Measurements from ENCODE around the gene TBCCD1.

Gene TBCCD1

GRCh38 chr3:186594591-186595113 is 27.5 kb upstream of the TBCCD1 start:
- Histone ChIP-seq H3K4me1 (ENCODE audit: insufficient read depth, low read length) (no peaks in the 10 kb centered on the region), H3K4me3 (ENCODE audit: low read depth in 1 of 2, low read length in 2 of 2) (no peak overlapping the region), H3K9ac (ENCODE audit: low read depth, low read length) (no peak overlapping the region), H4K20me1 (ENCODE audit: insufficient read depth, low read length) (no peaks in the 10 kb centered on the region), H3K9me3 (ENCODE audit: insufficient read depth, low read length, severe bottlenecking) (no peaks in the 10 kb centered on the region), H3K36me3 (ENCODE audit: insufficient read depth, low read length) (no peaks in the 10 kb centered on the region), H3K4me2 (ENCODE audit: insufficient read depth, low read length) (no peak overlapping the region), H3K27ac (ENCODE audit: low read length) (no peak overlapping the region), H3K27me3 (ENCODE audit: insufficient read depth, low read length, poor library complexity) (peaks cover 4% of the 10 kb centered on the region), H2AFZ (ENCODE audit: low read depth, low read length) (no peak overlapping the region), H3K79me2 (ENCODE audit: insufficient read depth, low read length) (no peaks in the 10 kb centered on the region)
- no peak for TF ChIP-seq EZH2 (IDR thresholded peaks at IDR 0.05; ENCODE audit: borderline replicate concordance, low read depth, low read length, severe bottlenecking)
- TF ChIP-seq, protein P1, sequence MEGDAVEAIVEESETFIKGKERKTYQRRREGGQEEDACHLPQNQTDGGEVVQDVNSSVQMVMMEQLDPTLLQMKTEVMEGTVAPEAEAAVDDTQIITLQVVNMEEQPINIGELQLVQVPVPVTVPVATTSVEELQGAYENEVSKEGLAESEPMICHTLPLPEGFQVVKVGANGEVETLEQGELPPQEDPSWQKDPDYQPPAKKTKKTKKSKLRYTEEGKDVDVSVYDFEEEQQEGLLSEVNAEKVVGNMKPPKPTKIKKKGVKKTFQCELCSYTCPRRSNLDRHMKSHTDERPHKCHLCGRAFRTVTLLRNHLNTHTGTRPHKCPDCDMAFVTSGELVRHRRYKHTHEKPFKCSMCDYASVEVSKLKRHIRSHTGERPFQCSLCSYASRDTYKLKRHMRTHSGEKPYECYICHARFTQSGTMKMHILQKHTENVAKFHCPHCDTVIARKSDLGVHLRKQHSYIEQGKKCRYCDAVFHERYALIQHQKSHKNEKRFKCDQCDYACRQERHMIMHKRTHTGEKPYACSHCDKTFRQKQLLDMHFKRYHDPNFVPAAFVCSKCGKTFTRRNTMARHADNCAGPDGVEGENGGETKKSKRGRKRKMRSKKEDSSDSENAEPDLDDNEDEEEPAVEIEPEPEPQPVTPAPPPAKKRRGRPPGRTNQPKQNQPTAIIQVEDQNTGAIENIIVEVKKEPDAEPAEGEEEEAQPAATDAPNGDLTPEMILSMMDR (IDR thresholded peaks at IDR 0.05; ENCODE audit: borderline replicate concordance, extremely low read depth, low read length, poor library complexity, severe bottlenecking) = no peak
- ATAC-seq (ENCODE audit: insufficient read depth, low read depth) = no peak
- DNase-seq = no peak

- H3K36me3 ChIP-seq (ENCODE audit: insufficient read depth, low read length) = no peaks in the 10 kb centered on the region
- no peak for TF ChIP-seq EZH2 (IDR thresholded peaks at IDR 0.05; ENCODE audit: borderline replicate concordance, low read depth, low read length, severe bottlenecking)
- TF ChIP-seq, protein P1 (IDR thresholded peaks at IDR 0.05; ENCODE audit: borderline replicate concordance, extremely low read depth, low read length, poor library complexity, severe bottlenecking) = no peak
- H3K27me3 ChIP-seq (ENCODE audit: insufficient read depth, low read length, poor library complexity) = peaks cover 4% of the 10 kb centered on the region
- DNase-seq (no peak), ATAC-seq (ENCODE audit: insufficient read depth, low read depth) (no peak)
- H2AFZ ChIP-seq (ENCODE audit: low read depth, low read length) = no peak overlapping the region
- no peaks in the 10 kb centered on the region for H3K4me1 ChIP-seq (ENCODE audit: insufficient read depth, low read length)
- no peak overlapping the region for H3K4me3 ChIP-seq (ENCODE audit: low read depth in 1 of 2, low read length in 2 of 2)
- H3K79me2 ChIP-seq (ENCODE audit: insufficient read depth, low read length) = no peaks in the 10 kb centered on the region
- H3K9ac ChIP-seq (ENCODE audit: low read depth, low read length) = no peak overlapping the region
- no peaks in the 10 kb centered on the region for H3K9me3 ChIP-seq (ENCODE audit: insufficient read depth, low read length, severe bottlenecking)
- no peak overlapping the region for H3K4me2 ChIP-seq (ENCODE audit: insufficient read depth, low read length)
- H3K27ac ChIP-seq (ENCODE audit: low read length) = no peak overlapping the region
- H4K20me1 ChIP-seq (ENCODE audit: insufficient read depth, low read length) = no peaks in the 10 kb centered on the region
Measured at GRCh38 chr3:186593862-186594261, 26.7 kb upstream of the TBCCD1 start.

DNA sequence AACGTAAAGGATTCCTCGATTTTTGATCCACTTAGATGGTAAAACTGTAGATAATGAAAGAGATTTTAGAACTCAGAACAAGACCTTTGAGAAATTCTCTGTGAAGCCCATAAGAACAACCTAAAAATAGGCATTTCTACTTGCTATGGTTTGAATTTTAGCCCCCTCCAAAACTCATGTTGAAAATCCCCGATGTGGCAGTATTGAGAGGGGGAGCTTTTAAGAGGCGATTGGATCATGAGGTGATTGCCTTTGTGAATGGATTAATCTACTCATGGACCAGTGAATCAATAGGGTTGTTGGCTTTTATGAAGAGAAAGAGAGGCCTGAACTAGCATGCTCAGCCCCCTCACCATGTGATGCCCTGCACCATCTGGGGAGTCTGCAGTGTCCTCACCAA is 25.5 kb upstream of the TBCCD1 start:
- Histone ChIP-seq H3K36me3 (ENCODE audit: insufficient read depth, low read length) (no peaks in the 10 kb centered on the region), H3K4me1 (ENCODE audit: insufficient read depth, low read length) (no peaks in the 10 kb centered on the region), H2AFZ (ENCODE audit: low read depth, low read length) (no peak overlapping the region), H3K9ac (ENCODE audit: low read depth, low read length) (no peak overlapping the region), H4K20me1 (ENCODE audit: insufficient read depth, low read length) (no peaks in the 10 kb centered on the region), H3K79me2 (ENCODE audit: insufficient read depth, low read length) (no peaks in the 10 kb centered on the region), H3K9me3 (ENCODE audit: insufficient read depth, low read length, severe bottlenecking) (no peaks in the 10 kb centered on the region), H3K4me3 (ENCODE audit: low read depth in 1 of 2, low read length in 2 of 2) (no peak overlapping the region), H3K27ac (ENCODE audit: low read length) (no peak overlapping the region), H3K4me2 (ENCODE audit: insufficient read depth, low read length) (no peak overlapping the region), H3K27me3 (ENCODE audit: insufficient read depth, low read length, poor library complexity) (peaks cover 4% of the 10 kb centered on the region)
- DNase-seq (no peak), ATAC-seq (ENCODE audit: insufficient read depth, low read depth) (no peak)
- no peak for TF ChIP-seq EZH2 (IDR thresholded peaks at IDR 0.05; ENCODE audit: borderline replicate concordance, low read depth, low read length, severe bottlenecking)
- TF ChIP-seq, protein P1 (IDR thresholded peaks at IDR 0.05; ENCODE audit: borderline replicate concordance, extremely low read depth, low read length, poor library complexity, severe bottlenecking) = no peak
